Measurements from ENCODE around the gene DDIT4L. TPM values are rescaled to one million over a fixed set of nuclear protein-coding genes. Genes with fewer than 3 reads are reported as not detected.

Gene DDIT4L
- total and polyA plus RNA-seq, 2 donors (not counting 3 experiments of a cell fraction or from before 2014, with no cell fraction given), result 0.73 to 2.0 TPM

GRCh38 chr4:100164808-100165760 is 25.2 kb downstream of the DDIT4L start:
- Histone ChIP-seq H3K4me1 (ENCODE audit: control insufficient read depth, extremely low read depth, insufficient read depth, low read length) (no peaks in the 10 kb centered on the region), H3K4me2 (ENCODE audit: insufficient read depth, low read length) (no peak overlapping the region), H2AFZ (ENCODE audit: low read depth, low read length) (no peak overlapping the region), H3K4me3 (replicated peaks in 1 of 3; ENCODE audit: insufficient read depth in 1 of 3, low read depth in 1 of 3, low read length in 3 of 3) (no peak overlapping the region), H3K79me2 (ENCODE audit: control insufficient read depth, insufficient read depth, low read length) (no peaks in the 10 kb centered on the region), H3K27me3 (ENCODE audit: control insufficient read depth in 2 of 2, insufficient read depth in 2 of 2, low read length in 2 of 2) (no peaks in the 10 kb centered on the region), H4K20me1 (replicated peaks; ENCODE audit: control insufficient read depth, extremely low read depth, insufficient read depth, low read length) (no peaks in the 10 kb centered on the region), H3K27ac (ENCODE audit: insufficient read depth, low read depth, low read length) (no peak overlapping the region), H3K9me3 (replicated peaks; ENCODE audit: control insufficient read depth, insufficient read depth, low read length) (no peaks in the 10 kb centered on the region), H3K9ac (replicated peaks; ENCODE audit: extremely low read depth, insufficient read depth, low read length) (no peak overlapping the region), H3K36me3 (ENCODE audit: control insufficient read depth in 2 of 2, extremely low read depth in 1 of 2, insufficient read depth in 2 of 2, low read length in 2 of 2) (no peaks in the 10 kb centered on the region), H3K9me1 (replicated peaks; ENCODE audit: control insufficient read depth, extremely low read depth, insufficient read depth, low read length) (no peaks in the 10 kb centered on the region)
- FAIRE-seq (no peak), DNase-seq (ENCODE audit: low read depth, low spot score) (no peak)
- dilution Hi-C loops (cut with MboI; ENCODE audit: extremely low pct_ligation_motif_present, low sequenced_read_pairs), result no loop called here
- intact Hi-C loops (cut with micrococcal nuclease), result no loop called here
- BruUV-seq (replicated peaks), result no TSS peak
- ChIA-PET POLR2A (no interaction called here), CTCF (no interaction called here)
- TF ChIP-seq FOS (IDR thresholded peaks at IDR 0.05; ENCODE audit: borderline replicate concordance, insufficient read depth, low read length) (no peak), GATA2 (IDR thresholded peaks at IDR 0.05; ENCODE audit: insufficient read depth, insufficient read length, low read depth, low read length) (no peak), JUN (IDR thresholded peaks at IDR 0.05; ENCODE audit: borderline replicate concordance, insufficient read depth, insufficient read length, low read depth) (no peak), POLR2AphosphoS5 (IDR thresholded peaks at IDR 0.05; ENCODE audit: insufficient read depth, low read depth, low read length) (no peak), POLR2A (IDR thresholded peaks at IDR 0.05; ENCODE audit: low read depth, low read length) (no peak), MYC (IDR thresholded peaks at IDR 0.05; ENCODE audit: low read depth, low read length) (no peak), MAX (IDR thresholded peaks at IDR 0.05; ENCODE audit: insufficient read depth, insufficient read length) (no peak), EZH2 (IDR thresholded peaks at IDR 0.05; ENCODE audit: borderline replicate concordance, low read depth, low read length, severe bottlenecking) (no peak)
- TF ChIP-seq, protein P1, sequence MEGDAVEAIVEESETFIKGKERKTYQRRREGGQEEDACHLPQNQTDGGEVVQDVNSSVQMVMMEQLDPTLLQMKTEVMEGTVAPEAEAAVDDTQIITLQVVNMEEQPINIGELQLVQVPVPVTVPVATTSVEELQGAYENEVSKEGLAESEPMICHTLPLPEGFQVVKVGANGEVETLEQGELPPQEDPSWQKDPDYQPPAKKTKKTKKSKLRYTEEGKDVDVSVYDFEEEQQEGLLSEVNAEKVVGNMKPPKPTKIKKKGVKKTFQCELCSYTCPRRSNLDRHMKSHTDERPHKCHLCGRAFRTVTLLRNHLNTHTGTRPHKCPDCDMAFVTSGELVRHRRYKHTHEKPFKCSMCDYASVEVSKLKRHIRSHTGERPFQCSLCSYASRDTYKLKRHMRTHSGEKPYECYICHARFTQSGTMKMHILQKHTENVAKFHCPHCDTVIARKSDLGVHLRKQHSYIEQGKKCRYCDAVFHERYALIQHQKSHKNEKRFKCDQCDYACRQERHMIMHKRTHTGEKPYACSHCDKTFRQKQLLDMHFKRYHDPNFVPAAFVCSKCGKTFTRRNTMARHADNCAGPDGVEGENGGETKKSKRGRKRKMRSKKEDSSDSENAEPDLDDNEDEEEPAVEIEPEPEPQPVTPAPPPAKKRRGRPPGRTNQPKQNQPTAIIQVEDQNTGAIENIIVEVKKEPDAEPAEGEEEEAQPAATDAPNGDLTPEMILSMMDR (IDR thresholded peaks at IDR 0.05; ENCODE audit: extremely low read depth in 1 of 2, insufficient read depth in 1 of 2, low read depth in 1 of 2, low read length in 2 of 2), result no peak

All from endothelial cell of umbilical vein (primary cell).